Peyer's patch (tissue), 4 donors: ENCODE results near the gene NLRP5.

Experiments
- POLR2A ChIP-seq, 2 donors: fragments of 450-650 bp; IDR thresholded peaks; one replicate each; pipeline ENCODE4 v1.5.1; 2017; ENCODE audit warnings: antibody characterized with exemption in 2 of 2, mild to moderate bottlenecking in 2 of 2, moderate library complexity in 2 of 2
- TF ChIP-seq, protein P1 (sequence below), 6 experiments: fragments of 450-650 bp in 4 of 6; fragments of 200-600 bp in 2 of 6; sonication (generic) in 1 of 6; IDR thresholded peaks; one replicate each; pipeline ENCODE4 v1.5.1; 2017 to 2019; ENCODE audit warnings: antibody characterized with exemption in 6 of 6, mild to moderate bottlenecking in 3 of 6, moderate library complexity in 1 of 6

DNA sequence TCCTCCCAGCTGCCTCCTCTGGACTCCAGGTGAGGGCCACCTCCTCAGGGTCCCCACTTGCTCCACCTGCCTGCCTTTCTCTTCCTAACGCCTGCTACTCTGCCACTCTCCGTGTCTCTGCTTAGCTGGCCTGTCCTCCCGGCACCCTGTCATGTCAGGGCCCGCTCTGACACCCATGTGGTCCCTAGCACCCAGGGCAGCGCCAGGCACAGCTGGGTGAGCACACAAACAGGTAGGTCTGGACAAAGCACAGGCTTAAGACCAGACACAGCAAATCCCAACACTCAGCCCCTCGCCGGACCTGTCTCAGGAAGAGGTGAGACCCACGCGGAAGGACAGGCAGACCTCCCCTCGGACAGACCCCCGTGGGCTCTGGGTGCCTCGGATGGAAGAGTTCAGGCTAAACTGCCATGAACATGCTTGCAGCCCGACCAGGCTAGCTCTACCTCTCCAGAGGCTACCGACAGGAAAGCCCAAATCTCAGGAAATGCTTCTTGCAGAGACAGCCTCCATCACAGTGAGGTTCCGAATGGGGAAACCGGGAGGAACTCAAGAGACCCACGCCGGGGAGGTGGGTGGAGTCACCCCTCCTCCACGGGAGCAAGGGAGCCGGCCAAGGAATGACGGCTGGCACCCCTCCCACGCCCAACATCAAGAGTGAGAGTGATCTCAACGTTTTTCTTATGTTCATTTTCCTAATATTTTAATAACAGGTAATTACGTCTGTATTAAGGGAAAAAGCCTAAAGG is 122.0 kb downstream of the NLRP5 start:
- TF ChIP-seq, protein P1, sequence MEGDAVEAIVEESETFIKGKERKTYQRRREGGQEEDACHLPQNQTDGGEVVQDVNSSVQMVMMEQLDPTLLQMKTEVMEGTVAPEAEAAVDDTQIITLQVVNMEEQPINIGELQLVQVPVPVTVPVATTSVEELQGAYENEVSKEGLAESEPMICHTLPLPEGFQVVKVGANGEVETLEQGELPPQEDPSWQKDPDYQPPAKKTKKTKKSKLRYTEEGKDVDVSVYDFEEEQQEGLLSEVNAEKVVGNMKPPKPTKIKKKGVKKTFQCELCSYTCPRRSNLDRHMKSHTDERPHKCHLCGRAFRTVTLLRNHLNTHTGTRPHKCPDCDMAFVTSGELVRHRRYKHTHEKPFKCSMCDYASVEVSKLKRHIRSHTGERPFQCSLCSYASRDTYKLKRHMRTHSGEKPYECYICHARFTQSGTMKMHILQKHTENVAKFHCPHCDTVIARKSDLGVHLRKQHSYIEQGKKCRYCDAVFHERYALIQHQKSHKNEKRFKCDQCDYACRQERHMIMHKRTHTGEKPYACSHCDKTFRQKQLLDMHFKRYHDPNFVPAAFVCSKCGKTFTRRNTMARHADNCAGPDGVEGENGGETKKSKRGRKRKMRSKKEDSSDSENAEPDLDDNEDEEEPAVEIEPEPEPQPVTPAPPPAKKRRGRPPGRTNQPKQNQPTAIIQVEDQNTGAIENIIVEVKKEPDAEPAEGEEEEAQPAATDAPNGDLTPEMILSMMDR (IDR thresholded peaks at IDR 0.05): no peak
- no peak for TF ChIP-seq POLR2A (IDR thresholded peaks at IDR 0.05)
